Nephron progenitor cell (in vitro differentiated cells): Measurements from ENCODE around the gene NRTN.

Source experiments
- DNase-seq: peaks from one replicate; pipeline ENCODE4 v3.0.0; 2021
- H3K27ac Mint-ChIP-seq: 2 replicates; pipeline ENCODE4 v1.8.0; 2021; ENCODE audit warnings: mild to moderate bottlenecking, moderate library complexity, mixed read lengths
- H3K27me3 Mint-ChIP-seq: 2 replicates; pipeline ENCODE4 v1.8.0; 2021; ENCODE audit warnings: mild to moderate bottlenecking, low read depth, mixed read lengths; ENCODE audit not compliant: poor library complexity
- H3K36me3 Mint-ChIP-seq: 2 replicates; pipeline ENCODE4 v1.8.0; 2021; ENCODE audit warnings: low read depth, mixed read lengths
- H3K4me1 Mint-ChIP-seq: 2 replicates; pipeline ENCODE4 v1.8.0; 2021; ENCODE audit warnings: mixed read lengths
- H3K4me3 Mint-ChIP-seq: 2 replicates; pipeline ENCODE4 v1.8.0; 2021; ENCODE audit warnings: mild to moderate bottlenecking, moderate library complexity, mixed read lengths
- H3K9me3 Mint-ChIP-seq: 2 replicates; pipeline ENCODE4 v1.8.0; 2021; ENCODE audit warnings: mild to moderate bottlenecking, moderate library complexity, mixed read lengths
- TF ChIP-seq, protein P1 (sequence below): fragments of 200-600 bp; sonication (generic); IDR thresholded peaks from 2 replicates; pipeline ENCODE4 v1.5.0; 2021; ENCODE audit warnings: antibody characterized with exemption

The NRTN gene

DNA sequence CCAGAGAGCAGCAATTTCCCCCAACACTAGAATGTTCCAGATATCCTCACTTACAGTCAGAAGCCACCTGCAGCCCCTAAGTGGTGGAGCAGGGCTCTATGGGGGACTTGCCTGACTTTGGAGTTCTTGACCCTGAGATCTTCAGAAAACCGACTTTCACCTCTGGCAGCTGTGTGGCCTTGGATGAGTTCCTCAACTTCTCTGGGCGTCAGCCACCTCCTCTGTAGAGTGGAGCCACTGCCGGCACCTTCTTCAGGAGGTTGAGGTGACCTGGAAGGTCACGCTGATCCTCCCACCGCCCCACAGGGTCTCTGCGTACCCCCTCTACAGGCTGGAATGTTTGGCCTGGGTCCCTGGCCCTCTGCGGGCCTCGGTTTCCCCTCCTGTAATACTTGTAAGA, 72.6 kb downstream of the NRTN start:
- no peak for DNase-seq
- H3K27me3 Mint-ChIP-seq: peaks cover 8% of the 10 kb centered on the region
- no peaks in the 10 kb centered on the region for H3K36me3 Mint-ChIP-seq

DNA sequence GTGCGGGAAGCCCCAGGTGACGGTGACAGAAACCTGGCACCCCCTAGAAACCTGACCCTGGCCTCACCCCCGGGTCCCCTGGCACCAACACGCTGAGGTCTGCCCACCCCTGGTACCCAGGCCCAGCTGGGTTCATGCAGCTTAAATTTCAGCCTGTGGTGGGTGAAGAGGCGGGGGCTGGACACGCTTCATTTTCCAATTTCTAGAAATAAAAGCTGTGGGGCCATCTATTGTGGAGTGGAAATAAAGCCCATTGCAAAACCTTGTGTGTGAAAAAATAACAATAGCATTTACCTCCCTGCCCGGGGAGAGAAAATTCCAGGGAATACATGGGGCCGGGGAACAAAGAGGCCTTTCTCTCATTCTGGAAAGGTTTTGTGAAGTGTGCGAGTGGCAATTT, 73.0 kb downstream of the NRTN start:
- no peak for DNase-seq
- TF ChIP-seq, protein P1, sequence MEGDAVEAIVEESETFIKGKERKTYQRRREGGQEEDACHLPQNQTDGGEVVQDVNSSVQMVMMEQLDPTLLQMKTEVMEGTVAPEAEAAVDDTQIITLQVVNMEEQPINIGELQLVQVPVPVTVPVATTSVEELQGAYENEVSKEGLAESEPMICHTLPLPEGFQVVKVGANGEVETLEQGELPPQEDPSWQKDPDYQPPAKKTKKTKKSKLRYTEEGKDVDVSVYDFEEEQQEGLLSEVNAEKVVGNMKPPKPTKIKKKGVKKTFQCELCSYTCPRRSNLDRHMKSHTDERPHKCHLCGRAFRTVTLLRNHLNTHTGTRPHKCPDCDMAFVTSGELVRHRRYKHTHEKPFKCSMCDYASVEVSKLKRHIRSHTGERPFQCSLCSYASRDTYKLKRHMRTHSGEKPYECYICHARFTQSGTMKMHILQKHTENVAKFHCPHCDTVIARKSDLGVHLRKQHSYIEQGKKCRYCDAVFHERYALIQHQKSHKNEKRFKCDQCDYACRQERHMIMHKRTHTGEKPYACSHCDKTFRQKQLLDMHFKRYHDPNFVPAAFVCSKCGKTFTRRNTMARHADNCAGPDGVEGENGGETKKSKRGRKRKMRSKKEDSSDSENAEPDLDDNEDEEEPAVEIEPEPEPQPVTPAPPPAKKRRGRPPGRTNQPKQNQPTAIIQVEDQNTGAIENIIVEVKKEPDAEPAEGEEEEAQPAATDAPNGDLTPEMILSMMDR: no peak
- no peak overlapping the region for H3K27ac Mint-ChIP-seq
- H3K4me3 Mint-ChIP-seq: no peak overlapping the region
- no peaks in the 10 kb centered on the region for H3K9me3 Mint-ChIP-seq
- H3K36me3 Mint-ChIP-seq: no peaks in the 10 kb centered on the region
- peaks cover 50% of the 10 kb centered on the region for H3K4me1 Mint-ChIP-seq
- peaks cover 8% of the 10 kb centered on the region for H3K27me3 Mint-ChIP-seq

More for the DNA sequence above, 72.6 kb downstream of the NRTN start:
- no peak overlapping the region for H3K4me3 Mint-ChIP-seq
- peaks cover 46% of the 10 kb centered on the region for H3K4me1 Mint-ChIP-seq
- TF ChIP-seq, protein P1: no peak
- no peak overlapping the region for H3K27ac Mint-ChIP-seq
- H3K9me3 Mint-ChIP-seq: no peaks in the 10 kb centered on the region
